Right atrium auricular region (tissue), 2 donors: Measurements from ENCODE around the gene CCDC88B. TPM values are rescaled to one million over a fixed set of nuclear protein-coding genes. Genes with fewer than 3 reads are reported as not detected.
A peak's percentile ranks its signal among the peaks of the same experiment; 100 is the strongest.

ENCODE experiments used
- DNase-seq: peaks from one replicate; pipeline ENCODE4 v3.0.0-alpha.2; 2019; ENCODE audit warnings: low spot score
- H3K27ac ChIP-seq, 2 donors: fragments of 200-600 bp; sonication (generic); 1 replicate in 1 of 2; 2 replicates in 1 of 2; pipeline ENCODE4 v1.5.1; 2016 to 2019
- H3K27me3 ChIP-seq, 2 donors: fragments of 200-600 bp; sonication (generic); one replicate each; pipeline versions ENCODE4 v1.5.1 to v1.6.0; 2017 to 2019
- H3K36me3 ChIP-seq: fragments of 200-600 bp; sonication (generic); one replicate; pipeline ENCODE4 v1.5.1; 2016
- H3K4me1 ChIP-seq, 2 donors: fragments of 200-600 bp; sonication (generic); one replicate each; pipeline versions ENCODE4 v1.5.1 to v1.6.0; 2017 to 2019
- H3K4me3 ChIP-seq, 2 donors: fragments of 200-600 bp; sonication (generic); 1 replicate in 1 of 2; 2 replicates in 1 of 2; pipeline ENCODE4 v1.5.1; 2017 to 2019; ENCODE audit warnings: mild to moderate bottlenecking in 1 of 2, moderate library complexity in 1 of 2
- H3K9me3 ChIP-seq, 2 donors: fragments of 200-600 bp; sonication (generic); one replicate each; pipeline ENCODE4 v1.5.1; 2019
- CTCF ChIP-seq, 2 donors: fragments of 200-600 bp; sonication (generic); IDR thresholded peaks; one replicate each; pipeline ENCODE4 v1.5.1; 2019; ENCODE audit warnings: antibody characterized with exemption in 2 of 2
- total RNA-seq, 2 donors: library from RNA; depleted of rRNA; stranded (reverse); fragments of >200 nt; gene quantifications; one replicate each; pipeline ENCODE4 v1.1.0, GENCODE V29; 2016

Gene CCDC88B
- total RNA-seq, 2 donors from 2014 or later = 11.7 to 12.0 TPM

DNA sequence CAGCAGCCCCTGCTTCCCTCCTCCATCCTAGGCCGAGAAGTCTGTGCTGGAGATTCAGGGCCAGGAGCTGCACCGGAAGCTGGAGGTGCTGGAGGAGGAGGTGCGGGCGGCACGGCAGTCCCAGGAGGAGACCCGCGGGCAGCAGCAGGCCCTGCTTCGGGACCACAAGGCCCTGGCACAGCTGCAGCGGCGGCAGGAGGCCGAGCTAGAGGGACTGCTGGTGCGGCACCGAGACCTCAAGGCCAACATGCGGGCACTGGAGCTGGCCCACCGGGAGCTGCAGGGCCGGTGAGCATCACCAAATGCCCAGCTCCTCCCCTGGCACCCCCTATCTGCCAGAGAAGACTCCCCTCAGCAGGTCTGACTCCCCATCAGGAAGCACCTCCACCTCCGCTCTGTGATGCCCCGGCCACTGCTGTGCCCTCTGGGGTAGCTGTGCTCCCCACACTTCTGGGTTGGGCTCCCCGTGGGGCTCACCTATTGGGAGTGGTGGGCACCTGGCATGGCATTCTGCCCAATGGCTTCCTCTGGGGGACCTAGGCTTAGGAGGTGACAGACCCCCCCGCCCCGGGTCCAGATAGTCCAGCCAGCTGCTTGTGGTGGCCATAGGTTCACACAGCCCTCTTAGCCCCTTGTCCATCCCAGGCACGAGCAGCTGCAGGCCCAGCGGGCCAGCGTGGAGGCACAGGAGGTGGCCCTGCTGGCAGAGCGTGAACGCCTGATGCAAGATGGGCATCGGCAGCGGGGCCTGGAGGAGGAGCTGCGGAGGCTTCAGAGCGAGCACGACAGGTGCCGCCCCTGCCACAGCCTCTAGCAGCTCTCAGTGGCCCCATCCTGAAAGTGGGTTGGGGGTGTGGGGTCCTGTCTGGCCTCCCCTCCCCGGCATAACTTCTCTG lies 12.3 kb downstream of the CCDC88B start:
- Histone ChIP-seq H3K36me3 (no peaks in the 10 kb centered on the region), H3K9me3 (no peaks in the 10 kb centered on the region), H3K27me3 (no peaks in the 10 kb centered on the region), H3K4me3 (no peak overlapping the region), H3K27ac (no peak overlapping the region), H3K4me1 (peaks cover 0 to 27% of the 10 kb centered on the region in 2 donors)
- DNase-seq = no peak
- no peak for TF ChIP-seq CTCF (IDR thresholded peaks at IDR 0.05)

DNA sequence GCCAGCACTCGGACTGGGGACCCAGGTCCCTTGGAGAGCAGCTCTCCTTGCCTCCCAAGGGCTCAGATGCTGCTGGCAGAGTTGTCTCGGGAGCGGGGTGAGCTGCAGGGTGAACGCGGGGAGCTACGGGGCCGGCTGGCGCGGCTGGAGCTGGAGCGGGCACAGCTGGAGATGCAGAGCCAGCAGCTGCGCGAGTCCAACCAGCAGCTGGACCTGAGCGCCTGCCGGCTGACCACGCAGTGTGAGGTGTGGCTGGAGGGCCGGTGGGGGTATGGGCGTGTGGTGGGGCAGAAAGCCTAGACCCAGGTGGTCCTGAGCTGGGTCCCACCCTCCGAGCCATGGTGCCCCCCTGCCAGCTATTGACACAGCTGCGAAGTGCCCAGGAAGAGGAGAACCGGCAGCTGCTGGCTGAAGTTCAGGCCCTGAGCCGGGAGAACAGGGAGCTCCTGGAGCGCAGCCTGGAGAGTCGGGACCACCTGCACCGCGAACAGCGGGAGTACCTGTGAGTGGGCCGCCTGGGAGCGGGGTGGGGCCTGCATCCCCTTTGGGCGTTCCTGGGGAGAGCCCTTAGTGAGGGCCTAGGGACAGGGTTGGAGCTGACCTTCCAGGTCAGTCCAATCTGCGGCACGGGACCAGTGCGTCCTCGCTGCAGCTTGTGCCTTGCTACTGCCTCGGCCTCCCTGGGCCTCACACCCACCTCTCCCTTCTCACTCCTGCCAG lies 13.2 kb downstream of the CCDC88B start:
- Histone ChIP-seq H3K4me1 (peaks cover 0 to 35% of the 10 kb centered on the region in 2 donors), H3K27me3 (no peaks in the 10 kb centered on the region), H3K36me3 (no peaks in the 10 kb centered on the region), H3K27ac (no peak overlapping the region), H3K9me3 (no peaks in the 10 kb centered on the region), H3K4me3 (no peak overlapping the region)
- TF ChIP-seq CTCF (IDR thresholded peaks at IDR 0.05) = no peak
- DNase-seq = no peak

- no peak for TF ChIP-seq CTCF (IDR thresholded peaks at IDR 0.05)
- peaks cover 0 to 41% of the 10 kb centered on the region in 2 donors for H3K4me1 ChIP-seq
- no peak overlapping the region for H3K4me3 ChIP-seq
- H3K36me3 ChIP-seq = no peaks in the 10 kb centered on the region
- DNase-seq = no peak
- no peaks in the 10 kb centered on the region for H3K27me3 ChIP-seq
- no peak overlapping the region for H3K27ac ChIP-seq
- no peaks in the 10 kb centered on the region for H3K9me3 ChIP-seq
Observed at GRCh38 chr11:64353715-64354506, 13.9 kb downstream of the CCDC88B start.

GRCh38 chr11:64355078-64355940 lies 15.3 kb downstream of the CCDC88B start:
- Histone ChIP-seq H3K4me1 (peaks cover 0 to 53% of the 10 kb centered on the region in 2 donors), H3K9me3 (no peaks in the 10 kb centered on the region), H3K4me3 (peak overlapping the region; percentile 18 to 41), H3K27me3 (no peaks in the 10 kb centered on the region), H3K36me3 (no peaks in the 10 kb centered on the region), H3K27ac (peak overlapping the region; percentile 70 to 78)
- peak; percentile 86 for DNase-seq
- TF ChIP-seq CTCF (IDR thresholded peaks at IDR 0.05) = peak; percentile 57 to 82
